Mammary epithelial cell (primary cell): ENCODE results near the gene TAF1D.

Experiments
- CTCF ChIP-seq, 2 donors: IDR thresholded peaks in 1 of 2; conservative IDR thresholded peaks in 1 of 2; 2 replicates each; pipeline ENCODE4 v1.5.1; 2011 to 2012; ENCODE audit warnings: inconsistent platforms in 2 of 2, low read length in 2 of 2, mild to moderate bottlenecking in 2 of 2, control low read depth in 1 of 2, low read depth in 1 of 2; ENCODE audit not compliant: insufficient read depth in 1 of 2; ENCODE audit errors: extremely low read depth in 1 of 2
- EZH2 ChIP-seq: IDR thresholded peaks from 2 replicates; pipeline ENCODE4 v1.6.1; 2012; ENCODE audit warnings: low read length, inconsistent platforms, borderline replicate concordance

- TF ChIP-seq CTCF (conservative IDR thresholded peaks at IDR 0.05 in 1 of 2, IDR thresholded peaks at IDR 0.05 in 1 of 2; ENCODE audit: extremely low read depth in 1 of 2, insufficient read depth in 1 of 2, low read depth in 1 of 2, low read length in 2 of 2) (no peak), EZH2 (no peak)
These were observed 46.7 kb downstream of the TAF1D start for GRCh38 chr11:93694557-93694956.
